ENCODE results near the gene ST6GALNAC2.
A peak's percentile ranks its signal among the peaks of the same experiment; 100 is the strongest.
"Not testable (repeated sequence)": the region's sequence is repeated elsewhere in the genome, so short reads cannot be mapped to it uniquely, and the experiment has no call there.

ST6GALNAC2 gene

GRCh38 chr17:76561799-76562268 is 23.8 kb downstream of the ST6GALNAC2 start:
- DNase-seq = no peak
- in situ Hi-C loops (cut with HindIII; ENCODE audit: low pct_ligation_motif_present, low pct_unique_long_range_greater_than_20kb, low sequenced_read_pairs) = no loop called here

GRCh38 chr17:76561332-76561731 is 24.3 kb downstream of the ST6GALNAC2 start:
- DNase-seq = no peak
- in situ Hi-C loops (cut with HindIII; ENCODE audit: low pct_ligation_motif_present, low pct_unique_long_range_greater_than_20kb, low sequenced_read_pairs) = no loop called here

GRCh38 chr17:76560877-76561221 is 24.8 kb downstream of the ST6GALNAC2 start:
- in situ Hi-C loops (cut with HindIII; ENCODE audit: low pct_ligation_motif_present, low pct_unique_long_range_greater_than_20kb, low sequenced_read_pairs) = no loop called here
- DNase-seq = no peak

GRCh38 chr17:76560036-76560876 is 25.4 kb downstream of the ST6GALNAC2 start:
- in situ Hi-C loops (cut with HindIII; ENCODE audit: low pct_ligation_motif_present, low pct_unique_long_range_greater_than_20kb, low sequenced_read_pairs) = no loop called here
- no peak for DNase-seq

- in situ Hi-C loops (cut with HindIII; ENCODE audit: low pct_ligation_motif_present, low pct_unique_long_range_greater_than_20kb, low sequenced_read_pairs); DNase-seq: not testable (repeated sequence)
Measured at GRCh38 chr17:76559460-76559859, 26.2 kb downstream of the ST6GALNAC2 start.

GRCh38 chr17:76558198-76559095 is 27.2 kb downstream of the ST6GALNAC2 start:
- peak; percentile 32 for DNase-seq
- in situ Hi-C loops (cut with HindIII; ENCODE audit: low pct_ligation_motif_present, low pct_unique_long_range_greater_than_20kb, low sequenced_read_pairs) = no loop called here

GRCh38 chr17:76557368-76558197 is 28.1 kb downstream of the ST6GALNAC2 start:
- in situ Hi-C loops (cut with HindIII; ENCODE audit: low pct_ligation_motif_present, low pct_unique_long_range_greater_than_20kb, low sequenced_read_pairs) = no loop called here
- DNase-seq = peak; percentile 99

- in situ Hi-C loops (cut with HindIII; ENCODE audit: low pct_ligation_motif_present, low pct_unique_long_range_greater_than_20kb, low sequenced_read_pairs) = no loop called here
- peak; percentile 62 for DNase-seq
Measured at GRCh38 chr17:76556765-76557367, 28.8 kb downstream of the ST6GALNAC2 start.

- in situ Hi-C loops (cut with HindIII; ENCODE audit: low pct_ligation_motif_present, low pct_unique_long_range_greater_than_20kb, low sequenced_read_pairs) = no loop called here
- DNase-seq = no peak
Measured at GRCh38 chr17:76554131-76554530, 31.5 kb downstream of the ST6GALNAC2 start.

- in situ Hi-C loops (cut with HindIII; ENCODE audit: low pct_ligation_motif_present, low pct_unique_long_range_greater_than_20kb, low sequenced_read_pairs) = no loop called here
- no peak for DNase-seq
Measured at GRCh38 chr17:76553178-76553908, 32.3 kb downstream of the ST6GALNAC2 start.

- in situ Hi-C loops (cut with HindIII; ENCODE audit: low pct_ligation_motif_present, low pct_unique_long_range_greater_than_20kb, low sequenced_read_pairs) = no loop called here
- DNase-seq = no peak
Measured at GRCh38 chr17:76551685-76552084, 34.0 kb downstream of the ST6GALNAC2 start.

GRCh38 chr17:76550712-76551615 is 34.7 kb downstream of the ST6GALNAC2 start:
- DNase-seq = no peak
- in situ Hi-C loops (cut with HindIII; ENCODE audit: low pct_ligation_motif_present, low pct_unique_long_range_greater_than_20kb, low sequenced_read_pairs) = no loop called here

- in situ Hi-C loops (cut with HindIII; ENCODE audit: low pct_ligation_motif_present, low pct_unique_long_range_greater_than_20kb, low sequenced_read_pairs) = no loop called here
- DNase-seq = no peak
Measured at GRCh38 chr17:76549539-76549938, 36.1 kb downstream of the ST6GALNAC2 start.

GRCh38 chr17:76549215-76549518 is 36.5 kb downstream of the ST6GALNAC2 start:
- in situ Hi-C loops (cut with HindIII; ENCODE audit: low pct_ligation_motif_present, low pct_unique_long_range_greater_than_20kb, low sequenced_read_pairs) = no loop called here
- DNase-seq = no peak

- no peak for DNase-seq
- in situ Hi-C loops (cut with HindIII; ENCODE audit: low pct_ligation_motif_present, low pct_unique_long_range_greater_than_20kb, low sequenced_read_pairs) = no loop called here
Measured at GRCh38 chr17:76548378-76549214, 37.1 kb downstream of the ST6GALNAC2 start.

- in situ Hi-C loops (cut with HindIII; ENCODE audit: low pct_ligation_motif_present, low pct_unique_long_range_greater_than_20kb, low sequenced_read_pairs) = no loop called here
- no peak for DNase-seq
Measured at GRCh38 chr17:76547642-76548202, 37.9 kb downstream of the ST6GALNAC2 start.
